Tibial nerve (tissue), 3 donors: ENCODE measurements around the gene MLC1.

Source experiments
- POLR2A ChIP-seq, 2 donors: fragments of 450-650 bp; IDR thresholded peaks; one replicate each; pipeline ENCODE4 v1.6.1; 2017; ENCODE audit warnings: antibody characterized with exemption in 2 of 2, mild to moderate bottlenecking in 2 of 2, moderate library complexity in 2 of 2
- TF ChIP-seq, protein P1 (sequence below), 5 experiments: fragments of 200-600 bp in 3 of 5; fragments of 450-650 bp in 2 of 5; sonication (generic) in 3 of 5; IDR thresholded peaks; one replicate each; pipeline ENCODE4 v1.5.1; 2016 to 2019; ENCODE audit warnings: antibody characterized with exemption in 5 of 5, mild to moderate bottlenecking in 3 of 5, moderate library complexity in 2 of 5

DNA sequence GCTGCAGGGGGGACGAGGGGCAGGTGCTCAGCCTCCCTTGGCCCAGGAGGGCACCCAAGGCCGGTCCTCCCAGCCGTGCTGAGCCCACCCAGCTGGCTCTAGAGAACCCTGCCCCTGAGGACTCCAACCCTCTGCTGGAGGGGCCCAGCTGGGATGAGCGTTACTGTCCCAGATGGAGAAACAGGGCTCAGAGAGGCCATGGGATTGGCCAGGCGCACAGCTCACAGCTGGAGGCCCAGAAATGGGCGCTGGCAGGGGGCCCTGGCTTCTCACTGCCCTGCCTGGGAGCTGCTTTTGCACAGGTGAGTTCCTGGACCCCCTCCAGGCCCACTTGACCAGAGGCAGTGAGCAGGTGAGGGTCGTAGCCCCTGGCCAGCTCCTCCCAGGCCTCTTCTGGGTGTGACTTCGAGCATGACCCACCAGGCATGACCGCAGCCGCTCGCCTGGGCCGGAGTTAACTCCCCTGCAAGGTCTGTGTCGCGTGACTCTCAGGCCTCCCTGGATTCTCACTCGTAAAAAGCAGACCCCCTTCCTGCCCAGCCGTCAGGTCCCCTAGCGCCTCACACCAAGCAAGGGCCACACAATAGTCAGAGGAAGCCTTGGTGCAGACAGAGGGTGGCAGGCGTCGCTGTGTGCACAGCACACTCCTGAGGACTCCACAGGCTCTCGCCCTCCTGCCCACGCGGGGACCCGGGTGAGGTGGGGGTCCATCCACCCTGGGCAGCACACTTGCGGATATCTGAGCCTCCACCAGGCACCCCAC lies 52.9 kb downstream of the MLC1 start:
- TF ChIP-seq, protein P1, sequence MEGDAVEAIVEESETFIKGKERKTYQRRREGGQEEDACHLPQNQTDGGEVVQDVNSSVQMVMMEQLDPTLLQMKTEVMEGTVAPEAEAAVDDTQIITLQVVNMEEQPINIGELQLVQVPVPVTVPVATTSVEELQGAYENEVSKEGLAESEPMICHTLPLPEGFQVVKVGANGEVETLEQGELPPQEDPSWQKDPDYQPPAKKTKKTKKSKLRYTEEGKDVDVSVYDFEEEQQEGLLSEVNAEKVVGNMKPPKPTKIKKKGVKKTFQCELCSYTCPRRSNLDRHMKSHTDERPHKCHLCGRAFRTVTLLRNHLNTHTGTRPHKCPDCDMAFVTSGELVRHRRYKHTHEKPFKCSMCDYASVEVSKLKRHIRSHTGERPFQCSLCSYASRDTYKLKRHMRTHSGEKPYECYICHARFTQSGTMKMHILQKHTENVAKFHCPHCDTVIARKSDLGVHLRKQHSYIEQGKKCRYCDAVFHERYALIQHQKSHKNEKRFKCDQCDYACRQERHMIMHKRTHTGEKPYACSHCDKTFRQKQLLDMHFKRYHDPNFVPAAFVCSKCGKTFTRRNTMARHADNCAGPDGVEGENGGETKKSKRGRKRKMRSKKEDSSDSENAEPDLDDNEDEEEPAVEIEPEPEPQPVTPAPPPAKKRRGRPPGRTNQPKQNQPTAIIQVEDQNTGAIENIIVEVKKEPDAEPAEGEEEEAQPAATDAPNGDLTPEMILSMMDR (IDR thresholded peaks at IDR 0.05): no peak
- no peak for TF ChIP-seq POLR2A (IDR thresholded peaks at IDR 0.05)
